Liver (tissue), 9 donors: ENCODE results near the gene MTOR. TPM values are rescaled to one million over a fixed set of nuclear protein-coding genes. Genes with fewer than 3 reads are reported as not detected.

Source experiments
- DNase-seq: peaks from one replicate; pipeline ENCODE4 v3.0.0-alpha.2; 2017; ENCODE audit warnings: low spot score
- H3K27ac ChIP-seq, 2 donors: one replicate each; pipeline ENCODE4 v1.7.0; 2013; ENCODE audit warnings: inconsistent platforms in 2 of 2, low read length in 2 of 2, control low read depth in 1 of 2, low read depth in 1 of 2, mild to moderate bottlenecking in 1 of 2
- H3K27me3 ChIP-seq, 4 donors: one replicate each; pipeline versions ENCODE4 v1.6.1 to v1.7.0; 2013; ENCODE audit warnings: low read length in 3 of 4, inconsistent platforms in 1 of 4, mild to moderate bottlenecking in 1 of 4, moderate library complexity in 1 of 4; ENCODE audit not compliant: control insufficient read depth in 4 of 4, insufficient read depth in 4 of 4
- H3K36me3 ChIP-seq, 4 donors: one replicate each; pipeline versions ENCODE4 v1.6.1 to v1.7.0; 2013; ENCODE audit warnings: low read length in 3 of 4, mild to moderate bottlenecking in 3 of 4, low read depth in 1 of 4, moderate library complexity in 1 of 4; ENCODE audit not compliant: control insufficient read depth in 4 of 4, insufficient read depth in 3 of 4
- H3K4me1 ChIP-seq, 4 donors: one replicate each; pipeline versions ENCODE4 v1.6.1 to v1.7.0; 2013; ENCODE audit warnings: low read length in 3 of 4, mild to moderate bottlenecking in 3 of 4, moderate library complexity in 1 of 4; ENCODE audit not compliant: control insufficient read depth in 4 of 4, insufficient read depth in 4 of 4
- H3K4me3 ChIP-seq, 3 donors: one replicate each; pipeline versions ENCODE4 v1.6.1 to v1.7.0; 2013; ENCODE audit warnings: low read length in 3 of 3, control low read depth in 1 of 3, low read depth in 1 of 3, mild to moderate bottlenecking in 1 of 3
- H3K9ac ChIP-seq, 2 donors: one replicate each; pipeline ENCODE4 v1.7.0; 2013; ENCODE audit warnings: low read length in 2 of 2, mild to moderate bottlenecking in 2 of 2, moderate library complexity in 2 of 2, control low read depth in 1 of 2, low read depth in 1 of 2
- H3K9me3 ChIP-seq, 4 donors: one replicate each; pipeline versions ENCODE4 v1.6.1 to v1.7.0; 2013; ENCODE audit warnings: low read length in 3 of 4; ENCODE audit not compliant: control insufficient read depth in 4 of 4
- ATF3 ChIP-seq: IDR thresholded peaks from 2 replicates; pipeline ENCODE4 v1.6.1; 2016; ENCODE audit warnings: antibody characterized with exemption
- CTCF ChIP-seq: fragments of 150-350 bp; IDR thresholded peaks from 2 replicates; pipeline ENCODE4 v1.5.1; 2017; ENCODE audit warnings: improper control_type of control experiment, low read depth, low read length; ENCODE audit not compliant: missing input control
- EGR1 ChIP-seq, 2 donors: IDR thresholded peaks; 2 replicates each; pipeline ENCODE4 v1.6.1; 2016 to 2018; ENCODE audit warnings: antibody characterized with exemption in 2 of 2, low read depth in 2 of 2
- FOXA1 ChIP-seq: IDR thresholded peaks from 2 replicates; pipeline ENCODE4 v1.6.1; 2016; ENCODE audit warnings: antibody characterized with exemption
- HNF4A ChIP-seq, 2 donors: conservative IDR thresholded peaks; 2 replicates each; pipeline ENCODE4 v1.6.1; 2016; ENCODE audit warnings: antibody characterized with exemption in 2 of 2, mild to moderate bottlenecking in 2 of 2
- HNF4G ChIP-seq: IDR thresholded peaks from 2 replicates; pipeline ENCODE4 v1.6.1; 2016; ENCODE audit warnings: antibody characterized with exemption
- JUND ChIP-seq, 2 donors: IDR thresholded peaks; 2 replicates each; pipeline ENCODE4 v1.6.1; 2016; ENCODE audit warnings: antibody characterized with exemption in 2 of 2
- MAX ChIP-seq: IDR thresholded peaks from 2 replicates; pipeline ENCODE4 v1.6.1; 2016; ENCODE audit warnings: antibody characterized with exemption
- NR2F2 ChIP-seq: IDR thresholded peaks from 2 replicates; pipeline ENCODE4 v1.6.1; 2016; ENCODE audit warnings: antibody characterized with exemption
- RAD21 ChIP-seq, 2 donors: IDR thresholded peaks; 2 replicates each; pipeline ENCODE4 v1.6.1; 2016; ENCODE audit warnings: antibody characterized with exemption in 2 of 2, mild to moderate bottlenecking in 2 of 2
- REST ChIP-seq: IDR thresholded peaks from 2 replicates; pipeline ENCODE4 v1.6.1; 2016; ENCODE audit warnings: antibody characterized with exemption, mild to moderate bottlenecking
- RXRA ChIP-seq, 2 donors: IDR thresholded peaks; 2 replicates each; pipeline ENCODE4 v1.6.1; 2017 to 2018; ENCODE audit warnings: antibody characterized with exemption in 2 of 2, mild to moderate bottlenecking in 1 of 2
- SP1 ChIP-seq: IDR thresholded peaks from 2 replicates; pipeline ENCODE4 v1.6.1; 2018; ENCODE audit warnings: antibody characterized with exemption, mild to moderate bottlenecking
- TAF1 ChIP-seq: conservative IDR thresholded peaks from 2 replicates; pipeline ENCODE4 v1.6.1; 2016; ENCODE audit warnings: antibody characterized with exemption, mild to moderate bottlenecking
- YY1 ChIP-seq: IDR thresholded peaks from 2 replicates; pipeline ENCODE4 v1.6.1; 2016; ENCODE audit warnings: antibody characterized with exemption, mild to moderate bottlenecking
- ZBTB33 ChIP-seq: IDR thresholded peaks from 2 replicates; pipeline ENCODE4 v1.6.1; 2016; ENCODE audit warnings: antibody characterized with exemption
- WGBS: extraction: QIAGEN DNeasy Blood & Tissue Kit; methylation state at CpG from one replicate; pipeline ENCODE4 v1.1.7; 2013; 5-methylcytosine and 5-hydroxymethylcytosine counted together
- polyA plus RNA-seq, 2 donors: library from polyadenylated mRNA; stranded (reverse) in 1 of 2; unstranded in 1 of 2; fragments of 200-250 nt in 1 of 2; fragments of >200 nt in 1 of 2; fragmentation: Nextera tagmentation in 1 of 2; extraction: Ambion mirVana in 1 of 2; gene quantifications; one replicate each; pipeline versions ENCODE4 v1.2.1 to v1.2.3, GENCODE V29; 2013 to 2015
- total RNA-seq, 2 donors: library from RNA; depleted of rRNA; stranded (reverse); fragments of >200 nt; gene quantifications; one replicate each; pipeline ENCODE4 v1.2.3, GENCODE V29; 2014
- donor health status: healthy.
- donor health status: healthy.
- donor health status: healthy.
- donor health status: healthy.
- donor health status: healthy.

Gene MTOR
- total and polyA plus RNA-seq, 4 donors = 11.6 to 45.0 (median 19.9) TPM

- Histone ChIP-seq H3K4me3 (no peak overlapping the region), H3K27me3 (no peaks in the 10 kb centered on the region), H3K27ac (no peak overlapping the region), H3K4me1 (peaks cover 0 to 22% (median 6%) of the 10 kb centered on the region in 4 donors), H3K36me3 (peaks cover 17 to 49% (median 35%) of the 10 kb centered on the region in 4 donors), H3K9ac (no peak overlapping the region), H3K9me3 (no peaks in the 10 kb centered on the region)
- 86% methylated on average over 6 of the region's 6 CpGs for WGBS
- DNase-seq = no peak
- TF ChIP-seq FOXA1 = no peak
- no peak for TF ChIP-seq JUND (IDR thresholded peaks at IDR 0.05)
- no peak for TF ChIP-seq ATF3
- TF ChIP-seq MAX = no peak
- TF ChIP-seq HNF4A (conservative IDR thresholded peaks at IDR 0.05) = no peak
- TF ChIP-seq TAF1 = no peak
- no peak for TF ChIP-seq HNF4G
- TF ChIP-seq CTCF = no peak
- no peak for TF ChIP-seq NR2F2
- no peak for TF ChIP-seq EGR1 (IDR thresholded peaks at IDR 0.05; ENCODE audit: low read depth in 2 of 2)
- TF ChIP-seq YY1 = no peak
- TF ChIP-seq ZBTB33 = no peak
- no peak for TF ChIP-seq SP1
- no peak for TF ChIP-seq RAD21 (IDR thresholded peaks at IDR 0.05)
- TF ChIP-seq RXRA (IDR thresholded peaks at IDR 0.05) = no peak
Observed at GRCh38 chr1:11237356-11237755, 25.0 kb downstream of the MTOR start.

DNA sequence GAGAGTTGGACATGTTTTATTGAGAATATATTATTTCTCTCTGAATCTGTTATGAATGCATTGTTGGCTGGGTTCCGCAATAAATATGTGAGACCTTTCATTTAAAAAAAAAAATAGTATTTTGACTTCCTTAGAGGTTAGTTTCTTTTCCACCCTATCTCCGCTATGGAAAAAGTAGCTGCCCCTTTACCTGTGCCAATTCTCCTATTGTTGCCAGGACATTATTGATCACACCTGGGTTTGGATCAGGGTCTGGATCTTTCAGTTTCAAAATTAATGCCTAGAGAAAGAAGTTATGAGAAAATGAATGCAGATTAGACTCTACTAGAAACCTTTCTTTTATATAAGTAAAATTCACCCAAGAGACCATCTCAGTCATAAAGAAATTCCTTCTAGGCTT is 29.1 kb downstream of the MTOR start:
- Histone ChIP-seq H3K4me1 (peaks cover 0 to 27% (median 6%) of the 10 kb centered on the region in 4 donors), H3K4me3 (no peak overlapping the region), H3K9me3 (no peaks in the 10 kb centered on the region), H3K9ac (no peak overlapping the region), H3K27ac (peak overlapping the region in 1 of 2 donors; percentile 2), H3K27me3 (no peaks in the 10 kb centered on the region), H3K36me3 (peaks cover 19 to 65% (median 42%) of the 10 kb centered on the region in 4 donors)
- 47% methylated on average over 2 of the region's 2 CpGs for WGBS
- no peak for DNase-seq
- TF ChIP-seq MAX (peak; percentile 36), RXRA (IDR thresholded peaks at IDR 0.05) (peak in 1 of 2 donors; percentile 39), REST (no peak), JUND (IDR thresholded peaks at IDR 0.05) (peak in 1 of 2 donors; percentile 13), EGR1 (IDR thresholded peaks at IDR 0.05; ENCODE audit: low read depth in 2 of 2) (peak in 1 of 2 donors; percentile 53), HNF4A (conservative IDR thresholded peaks at IDR 0.05) (peak; percentile 47 to 52)
